HCT116 (cell line): ENCODE data around the gene NNAT. TPM values are rescaled to one million over a fixed set of nuclear protein-coding genes. Genes with fewer than 3 reads are reported as not detected.

Source experiments
- ATAC-seq: fragments of 200-7000 bp; cut with Tn5 transposase; 2 replicates; pipeline ENCODE4 v1.9.1; 2020; ENCODE audit warnings: mild to moderate bottlenecking, moderate library complexity
- BruUV-seq: library from RNA; stranded (reverse); fragments of 400-500 nt; replicated peaks from 2 replicates; lab custom pipeline; 2021; lab: Mats Ljungman, UMichigan
- CTCF ChIA-PET: fragments of 300-600 bp; sonication (Branson Sonifier 250); formaldehyde crosslinking; loops from one replicate; lab custom pipeline; 2021; ENCODE audit warnings: antibody characterized with exemption; lab: Charles Lee
- POLR2A ChIA-PET: fragments of 300-600, 350-600 bp; sonication (Branson Sonifier 250); formaldehyde crosslinking; loops from one replicate; lab custom pipeline; 2021; ENCODE audit warnings: antibody characterized with exemption; lab: Charles Lee
- RAD21 ChIA-PET, 2 experiments: fragments of 300-600 bp; sonication (Branson Sonifier 250); formaldehyde crosslinking; loops; one replicate each; lab custom pipeline; 2023; ENCODE audit warnings: low total read pairs in 2 of 2; ENCODE audit not compliant: uncharacterized antibody in 2 of 2, unreplicated experiment in 2 of 2, low non-redundant PET in 1 of 2; lab: Charles Lee
- DNase-seq: peaks from one replicate; pipeline ENCODE4 v3.0.0-alpha.2; 2010; ENCODE audit warnings: low read depth, low spot score
- H2AFZ ChIP-seq: fragments of 200-600 bp; shearing (Covaris generic), sonication (generic); 2 replicates; pipeline ENCODE4 v1.6.1; 2017; ENCODE audit warnings: low read depth, mixed run types, mixed read lengths, antibody characterized with exemption, low read length; ENCODE audit not compliant: poor library complexity, severe bottlenecking
- H3K27ac ChIP-seq: 2 replicates; pipeline ENCODE4 v1.5.1; 2012; ENCODE audit warnings: low read depth, low read length
- H3K27me3 ChIP-seq: fragments of 200-600 bp; sonication (generic); 2 replicates; pipeline ENCODE4 v1.6.1; 2016; ENCODE audit warnings: mixed run types, low read length, mixed read lengths; ENCODE audit not compliant: insufficient read depth
- H3K36me3 ChIP-seq, 2 experiments: fragments of 200-500 bp in 1 of 2; fragments of 200-600 bp in 1 of 2; sonication (Bioruptor generic) in 1 of 2; sonication (generic) in 1 of 2; 2 replicates each; pipeline versions ENCODE4 v1.5.1 to v1.6.1; 2014 to 2016; ENCODE audit warnings: low read length in 2 of 2, inconsistent platforms in 1 of 2, mixed read lengths in 1 of 2, mixed run types in 1 of 2; ENCODE audit not compliant: insufficient read depth in 2 of 2, control insufficient read depth in 1 of 2
- H3K4me1 ChIP-seq, 2 experiments: fragments of 200-600 bp in 1 of 2; sonication (generic) in 1 of 2; 2 replicates each; pipeline versions ENCODE4 v1.5.1 to v1.6.1; 2012 to 2017; ENCODE audit warnings: low read length in 2 of 2, inconsistent platforms in 1 of 2, mild to moderate bottlenecking in 1 of 2, mixed read lengths in 1 of 2, mixed run types in 1 of 2, moderate library complexity in 1 of 2; ENCODE audit not compliant: insufficient read depth in 2 of 2, control insufficient read depth in 1 of 2
- H3K4me2 ChIP-seq: fragments of 200-600 bp; sonication (generic); 2 replicates; pipeline ENCODE4 v1.6.1; 2017; ENCODE audit warnings: mixed run types, low read length, mixed read lengths
- H3K4me3 ChIP-seq, 2 experiments: fragments of 200-600 bp in 1 of 2; sonication (generic) in 1 of 2; replicated peaks in 1 of 2; 2 replicates each; pipeline ENCODE4 v1.5.1; 2011 to 2016; ENCODE audit warnings: low read length in 2 of 2, control low read depth in 1 of 2, low read depth in 1 of 2, mild to moderate bottlenecking in 1 of 2, mixed read lengths in 1 of 2, mixed run types in 1 of 2
- H3K79me2 ChIP-seq: fragments of 200-600 bp; sonication (generic); 2 replicates; pipeline ENCODE4 v1.6.1; 2017; ENCODE audit warnings: mild to moderate bottlenecking, mixed run types, low read length, moderate library complexity, mixed read lengths; ENCODE audit not compliant: insufficient read depth
- H3K9ac ChIP-seq: fragments of 200-600 bp; sonication (generic); 2 replicates; pipeline ENCODE4 v1.6.1; 2016; ENCODE audit warnings: low read length, mixed read lengths
- H3K9me2 ChIP-seq: fragments of 200-600 bp; sonication (generic), shearing (Covaris generic); 2 replicates; pipeline ENCODE4 v1.6.1; 2017; ENCODE audit warnings: mixed run types, mild to moderate bottlenecking, moderate library complexity; ENCODE audit not compliant: insufficient read depth
- H3K9me3 ChIP-seq, 2 experiments: fragments of 200-500 bp in 1 of 2; fragments of 200-600 bp in 1 of 2; sonication (Bioruptor generic) in 1 of 2; sonication (generic) in 1 of 2; 2 replicates each; pipeline ENCODE4 v1.6.1; 2014 to 2017; ENCODE audit warnings: low read length in 2 of 2, mixed read lengths in 2 of 2, inconsistent platforms in 1 of 2, low read depth in 1 of 2, mild to moderate bottlenecking in 1 of 2, mixed run types in 1 of 2, moderate library complexity in 1 of 2; ENCODE audit not compliant: control insufficient read depth in 1 of 2, insufficient read depth in 1 of 2
- H4K20me1 ChIP-seq: fragments of 200-600 bp; sonication (generic), shearing (Covaris generic); 2 replicates; pipeline ENCODE4 v1.6.1; 2017; ENCODE audit warnings: mixed run types, mild to moderate bottlenecking, moderate library complexity; ENCODE audit not compliant: insufficient read depth
- ATF3 ChIP-seq: IDR thresholded peaks from 2 replicates; pipeline ENCODE4 v1.6.1; 2012
- EGR1 ChIP-seq: IDR thresholded peaks from 2 replicates; pipeline ENCODE4 v1.6.1; 2012; ENCODE audit warnings: low read depth
- JUND ChIP-seq: IDR thresholded peaks from 2 replicates; pipeline ENCODE4 v1.6.1; 2012
- POLR2A ChIP-seq: IDR thresholded peaks from 2 replicates; pipeline ENCODE4 v1.7.0; 2011; ENCODE audit warnings: borderline replicate concordance; ENCODE audit not compliant: insufficient read depth, insufficient read length; ENCODE audit errors: extremely low read depth
- RAD21 ChIP-seq: IDR thresholded peaks from 2 replicates; pipeline ENCODE4 v1.6.1; 2012; ENCODE audit warnings: low read depth, mild to moderate bottlenecking
- SIN3A ChIP-seq: IDR thresholded peaks from 2 replicates; pipeline ENCODE4 v1.6.1; 2012; ENCODE audit warnings: low read depth
- intact Hi-C: fragments of 100-400 bp; cut with micrococcal nuclease; formaldehyde crosslinking; loops from 2 replicates; pipeline ENCODE4 v1.10.0; 2022
- total RNA-seq: library from RNA; stranded (reverse); gene quantifications from one replicate; pipeline ENCODE4 v1.2.1, GENCODE V29; 2021; ENCODE audit not compliant: unreplicated experiment

Gene NNAT
- total RNA-seq, 1 experiment from 2014 or later: not detected

DNA sequence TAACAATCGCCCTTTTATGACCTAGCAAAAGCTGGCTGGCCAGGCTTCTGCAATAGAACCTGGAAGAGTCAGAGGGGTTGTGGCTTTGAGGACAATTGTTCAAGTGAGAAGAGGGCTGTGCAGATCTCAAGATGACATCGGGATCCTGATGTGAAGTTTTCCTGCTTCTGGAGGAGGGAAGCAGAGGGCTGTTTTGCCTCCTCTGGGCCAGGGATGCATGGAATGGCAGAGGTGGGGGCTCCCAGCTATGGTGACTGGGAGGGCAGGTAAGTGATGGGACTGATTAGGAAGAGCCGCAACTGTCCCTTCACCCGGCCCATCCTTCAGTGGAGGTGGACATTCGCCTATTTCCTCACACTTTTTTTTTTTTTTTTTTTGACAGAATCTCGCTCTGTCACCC is 50.0 kb downstream of the NNAT start:
- Histone ChIP-seq H3K36me3 (no peaks in the 10 kb centered on the region), H3K79me2 (no peaks in the 10 kb centered on the region), H3K4me1 (peaks cover 3 to 4% of the 10 kb centered on the region in 2 experiments; a peak in 1 of 4 replicates), H3K4me2 (no peak overlapping the region), H3K4me3 (no peak overlapping the region), H4K20me1 (no peaks in the 10 kb centered on the region), H3K27me3 (peaks cover 57% of the 10 kb centered on the region), H3K9me2 (no peaks in the 10 kb centered on the region), H3K9me3 (no peaks in the 10 kb centered on the region), H3K9ac (no peak overlapping the region), H2AFZ (no peak overlapping the region), H3K27ac (no peak overlapping the region)
- DNase-seq (no peak), ATAC-seq (no peak)
- TF ChIP-seq JUND: no peak
- no peak for TF ChIP-seq ATF3
- TF ChIP-seq RAD21: no peak
- TF ChIP-seq POLR2A: no peak
- no peak for TF ChIP-seq EGR1
- TF ChIP-seq SIN3A: no peak
- BruUV-seq: no TSS peak
- ChIA-PET RAD21 (no interaction called here), POLR2A (no interaction called here), CTCF (no interaction called here)
- intact Hi-C loops: no loop called here

Other genes starting within 250 kb of the NNAT start
- gene MANBAL, start 231.6 kb upstream of the NNAT start, total RNA-seq: 47.9 TPM
- gene SRC, start 175.1 kb upstream of the NNAT start, total RNA-seq: 42.3 TPM
- 27.5 TPM for gene BLCAP, start 6.6 kb downstream of the NNAT start, total RNA-seq
- gene CTNNBL1, start 172.8 kb downstream of the NNAT start, total RNA-seq: 55.4 TPM